Endothelial cell of umbilical vein (primary cell): ENCODE data around the gene CTPS1. TPM values are rescaled to one million over a fixed set of nuclear protein-coding genes. Genes with fewer than 3 reads are reported as not detected.

Experiments
- BruUV-seq: library from RNA; stranded (reverse); fragments of 400-500 nt; replicated peaks from 2 replicates; lab custom pipeline; 2021; lab: Mats Ljungman, UMichigan
- CTCF ChIA-PET: fragments of 300-600, 350-600 bp; sonication (Branson Sonifier 250); formaldehyde crosslinking; loops from one replicate; lab custom pipeline; 2021; ENCODE audit warnings: antibody characterized with exemption, inconsistent platforms; lab: Charles Lee
- POLR2A ChIA-PET: fragments of 300-600, 350-600 bp; sonication (Branson Sonifier 250); formaldehyde crosslinking; loops from one replicate; lab custom pipeline; 2021; ENCODE audit warnings: antibody characterized with exemption, inconsistent platforms; lab: Charles Lee
- DNase-seq: peaks from one replicate; pipeline ENCODE4 v3.0.0-alpha.2; 2011; ENCODE audit warnings: low read depth, low spot score
- FAIRE-seq: peaks from 2 replicates; lab custom pipeline; 2011; peaks lifted over from hg19 to GRCh38; lab: Jason Lieb, UNC
- H2AFZ ChIP-seq: 2 replicates; pipeline ENCODE4 v1.6.0; 2012; ENCODE audit warnings: low read depth, low read length, control low read depth, inconsistent platforms
- H3K27ac ChIP-seq: 2 replicates; pipeline ENCODE4 v1.5.1; 2011; ENCODE audit warnings: low read depth, mild to moderate bottlenecking, control low read depth, low read length, moderate library complexity; ENCODE audit not compliant: insufficient read depth
- H3K27me3 ChIP-seq, 2 experiments: 2 replicates each; pipeline versions ENCODE4 v1.6.0 to v1.6.1; 2011; ENCODE audit warnings: low read length in 2 of 2, mixed read lengths in 1 of 2; ENCODE audit not compliant: control insufficient read depth in 2 of 2, insufficient read depth in 2 of 2
- H3K36me3 ChIP-seq, 2 experiments: 2 replicates in 1 of 2; 3 replicates in 1 of 2; pipeline ENCODE4 v1.5.1; 2011; ENCODE audit warnings: low read length in 2 of 2, mild to moderate bottlenecking in 1 of 2, moderate library complexity in 1 of 2; ENCODE audit not compliant: control insufficient read depth in 2 of 2, insufficient read depth in 2 of 2; ENCODE audit errors: extremely low read depth in 1 of 2
- H3K4me1 ChIP-seq: 3 replicates; pipeline ENCODE4 v1.5.1; 2011; ENCODE audit warnings: mild to moderate bottlenecking, low read length; ENCODE audit not compliant: control insufficient read depth, insufficient read depth; ENCODE audit errors: extremely low read depth
- H3K4me2 ChIP-seq: 2 replicates; pipeline ENCODE4 v1.6.1; 2011; ENCODE audit warnings: low read length, control low read depth, mixed read lengths; ENCODE audit not compliant: insufficient read depth
- H3K4me3 ChIP-seq, 3 experiments: fragments of 200-600 bp in 1 of 3; sonication (generic), shearing (Covaris generic) in 1 of 3; replicated peaks in 1 of 3; 2 replicates each; pipeline ENCODE4 v1.5.1; 2011 to 2016; ENCODE audit warnings: control low read depth in 3 of 3, low read length in 3 of 3, mild to moderate bottlenecking in 2 of 3, inconsistent platforms in 1 of 3, low read depth in 1 of 3, moderate library complexity in 1 of 3; ENCODE audit not compliant: insufficient read depth in 1 of 3
- H3K79me2 ChIP-seq: 2 replicates; pipeline ENCODE4 v1.6.0; 2012; ENCODE audit warnings: low read length, inconsistent platforms; ENCODE audit not compliant: control insufficient read depth, insufficient read depth
- H3K9ac ChIP-seq: replicated peaks from 2 replicates; pipeline ENCODE3; 2011; ENCODE audit warnings: low read length, control low read depth; ENCODE audit not compliant: insufficient read depth; ENCODE audit errors: extremely low read depth
- H3K9me1 ChIP-seq: replicated peaks from 3 replicates; pipeline ENCODE4 v1.6.0; 2011; ENCODE audit warnings: mild to moderate bottlenecking, low read length; ENCODE audit not compliant: control insufficient read depth, insufficient read depth; ENCODE audit errors: extremely low read depth
- H3K9me3 ChIP-seq: replicated peaks from 2 replicates; pipeline ENCODE4 v1.5.1; 2012; ENCODE audit warnings: low read length, inconsistent platforms; ENCODE audit not compliant: control insufficient read depth, insufficient read depth
- H4K20me1 ChIP-seq: replicated peaks from 2 replicates; pipeline ENCODE3; 2011; ENCODE audit warnings: mild to moderate bottlenecking, low read length; ENCODE audit not compliant: control insufficient read depth, insufficient read depth; ENCODE audit errors: extremely low read depth
- EZH2 ChIP-seq: IDR thresholded peaks from 2 replicates; pipeline ENCODE4 v1.6.1; 2012; ENCODE audit warnings: borderline replicate concordance, low read depth, mild to moderate bottlenecking, moderate library complexity, low read length, inconsistent platforms; ENCODE audit not compliant: severe bottlenecking
- FOS ChIP-seq: IDR thresholded peaks from 2 replicates; pipeline ENCODE4 v1.6.1; 2011; ENCODE audit warnings: mild to moderate bottlenecking, low read length, moderate library complexity, borderline replicate concordance; ENCODE audit not compliant: insufficient read depth
- GATA2 ChIP-seq: IDR thresholded peaks from 2 replicates; pipeline ENCODE4 v1.7.0; 2011; ENCODE audit warnings: low read depth, mild to moderate bottlenecking, moderate library complexity, mixed read lengths, low read length; ENCODE audit not compliant: insufficient read length, insufficient read depth
- MYC ChIP-seq: IDR thresholded peaks from one replicate; pipeline ENCODE4 v1.6.1; 2011; ENCODE audit warnings: mild to moderate bottlenecking, low read depth, low read length
- POLR2AphosphoS5 ChIP-seq: IDR thresholded peaks from 2 replicates; pipeline ENCODE4 v1.6.1; 2012; ENCODE audit warnings: low read depth, mild to moderate bottlenecking, control low read depth, low read length, moderate library complexity; ENCODE audit not compliant: insufficient read depth
- dilution Hi-C: fragments of 300-500 bp; cut with MboI; formaldehyde crosslinking; loops from one replicate; pipeline ENCODE4 v1.15.0; 2019; ENCODE audit warnings: low sequenced_read_pairs; ENCODE audit not compliant: extremely low pct_ligation_motif_present
- intact Hi-C: fragments of 100-400 bp; cut with micrococcal nuclease; formaldehyde crosslinking; loops from one replicate; pipeline ENCODE4 v1.10.0; 2022
- polyA plus RNA-seq, 4 experiments: library from polyadenylated mRNA; depleted of rRNA in 3 of 4; stranded (reverse) in 3 of 4; unstranded in 1 of 4; fragments of >200 nt; gene quantifications; 2 replicates each; pipeline versions ENCODE4 v1.2.1 to v1.2.3, GENCODE V29; 2011 to 2012; ENCODE audit warnings: missing spikeins in 1 of 4
- total RNA-seq: library from RNA; stranded (reverse); gene quantifications from 2 replicates; pipeline ENCODE4 v1.2.3, GENCODE V29; 2021
- TF ChIP-seq, protein P1 (sequence below), 2 donors: IDR thresholded peaks; 1 replicate in 1 of 2; 2 replicates in 1 of 2; pipeline ENCODE4 v1.5.1; 2011; ENCODE audit warnings: low read length in 2 of 2, mild to moderate bottlenecking in 2 of 2, moderate library complexity in 2 of 2, control low read depth in 1 of 2, inconsistent platforms in 1 of 2, low read depth in 1 of 2; ENCODE audit not compliant: insufficient read depth in 1 of 2; ENCODE audit errors: extremely low read depth in 1 of 2

The CTPS1 gene
- total and polyA plus RNA-seq, 2 donors (not counting 3 experiments of a cell fraction or from before 2014, with no cell fraction given), result 24.9 to 65.8 TPM

DNA sequence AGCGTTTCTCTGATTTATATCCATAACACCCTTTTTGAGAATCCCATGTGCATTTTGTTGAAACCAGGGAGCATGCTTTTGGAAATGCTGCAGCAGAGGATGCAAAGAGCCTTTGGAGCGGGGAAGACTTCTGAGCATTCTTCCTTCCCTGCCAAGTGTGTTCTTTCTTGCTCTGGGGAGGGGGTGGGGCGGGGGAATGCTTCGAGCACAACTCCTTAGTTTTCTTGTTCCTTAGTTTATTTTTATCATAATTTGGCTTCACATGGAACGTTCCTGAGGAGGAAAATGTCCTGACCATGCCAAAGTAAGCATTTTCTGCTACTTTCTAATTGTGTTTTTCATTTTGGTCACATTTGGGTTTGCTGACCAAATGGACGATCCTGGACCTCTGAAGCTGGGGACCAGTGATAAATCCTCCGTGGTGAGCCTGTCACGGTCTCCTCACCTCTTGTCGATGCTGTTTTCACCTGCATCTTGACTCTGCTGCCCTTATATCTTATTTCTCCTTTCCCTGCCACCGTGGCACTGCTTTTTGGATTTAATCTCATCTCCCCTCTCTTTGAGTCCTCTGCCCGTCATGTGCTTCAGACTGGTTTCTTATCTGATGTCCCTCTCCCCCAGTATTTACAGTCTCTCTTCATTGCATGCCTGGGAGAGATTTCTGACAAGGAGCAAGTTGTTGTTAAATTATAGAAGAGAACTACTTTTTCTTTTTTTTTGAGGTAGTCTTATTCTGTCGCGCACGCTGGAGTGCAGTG lies 2.4 kb downstream of the CTPS1 start:
- Histone ChIP-seq H3K4me1 (peaks cover 26% of the 10 kb centered on the region), H3K9me1 (no peaks in the 10 kb centered on the region), H3K36me3 (peaks cover 11 to 21% of the 10 kb centered on the region in 2 experiments), H3K27ac (no peak overlapping the region), H2AFZ (no peak overlapping the region), H3K79me2 (peaks cover 57% of the 10 kb centered on the region), H3K9me3 (no peaks in the 10 kb centered on the region), H3K27me3 (no peaks in the 10 kb centered on the region), H3K4me3 (peak overlapping the region in 1 of 3 experiments; percentile 69), H3K4me2 (peak overlapping the region; percentile 48), H4K20me1 (no peaks in the 10 kb centered on the region), H3K9ac (no peak overlapping the region)
- FAIRE-seq (peak; percentile 38), DNase-seq (no peak)
- TF ChIP-seq GATA2 (no peak), EZH2 (no peak), MYC (no peak), FOS (no peak), POLR2AphosphoS5 (no peak)
- TF ChIP-seq, protein P1, sequence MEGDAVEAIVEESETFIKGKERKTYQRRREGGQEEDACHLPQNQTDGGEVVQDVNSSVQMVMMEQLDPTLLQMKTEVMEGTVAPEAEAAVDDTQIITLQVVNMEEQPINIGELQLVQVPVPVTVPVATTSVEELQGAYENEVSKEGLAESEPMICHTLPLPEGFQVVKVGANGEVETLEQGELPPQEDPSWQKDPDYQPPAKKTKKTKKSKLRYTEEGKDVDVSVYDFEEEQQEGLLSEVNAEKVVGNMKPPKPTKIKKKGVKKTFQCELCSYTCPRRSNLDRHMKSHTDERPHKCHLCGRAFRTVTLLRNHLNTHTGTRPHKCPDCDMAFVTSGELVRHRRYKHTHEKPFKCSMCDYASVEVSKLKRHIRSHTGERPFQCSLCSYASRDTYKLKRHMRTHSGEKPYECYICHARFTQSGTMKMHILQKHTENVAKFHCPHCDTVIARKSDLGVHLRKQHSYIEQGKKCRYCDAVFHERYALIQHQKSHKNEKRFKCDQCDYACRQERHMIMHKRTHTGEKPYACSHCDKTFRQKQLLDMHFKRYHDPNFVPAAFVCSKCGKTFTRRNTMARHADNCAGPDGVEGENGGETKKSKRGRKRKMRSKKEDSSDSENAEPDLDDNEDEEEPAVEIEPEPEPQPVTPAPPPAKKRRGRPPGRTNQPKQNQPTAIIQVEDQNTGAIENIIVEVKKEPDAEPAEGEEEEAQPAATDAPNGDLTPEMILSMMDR (IDR thresholded peaks at IDR 0.05; ENCODE audit: extremely low read depth in 1 of 2, insufficient read depth in 1 of 2, low read depth in 1 of 2, low read length in 2 of 2), result no peak
- BruUV-seq, result no TSS peak
- dilution Hi-C loops, result no loop called here
- intact Hi-C loops, result no loop called here
- POLR2A ChIA-PET, result no interaction called here
- CTCF ChIA-PET, result interaction anchor here (1.0 to 1.2 kb wide), 3 partner anchors 20 to 29 kb away, joined by 3 to 4 read pairs (median 3); no protein-coding TSS in a partner anchor
